HCT116 (cell line): ENCODE measurements around the gene SMIM41. TPM values are rescaled to one million over a fixed set of nuclear protein-coding genes. Genes with fewer than 3 reads are reported as not detected.
A peak's percentile ranks its signal among the peaks of the same experiment; 100 is the strongest.

ENCODE experiments used
- ATAC-seq: fragments of 200-7000 bp; cut with Tn5 transposase; 2 replicates; pipeline ENCODE4 v1.9.1; 2020; ENCODE audit warnings: mild to moderate bottlenecking, moderate library complexity
- BruUV-seq: library from RNA; stranded (reverse); fragments of 400-500 nt; replicated peaks from 2 replicates; lab custom pipeline; 2021; lab: Mats Ljungman, UMichigan
- CTCF ChIA-PET: fragments of 300-600 bp; sonication (Branson Sonifier 250); formaldehyde crosslinking; loops from one replicate; lab custom pipeline; 2021; ENCODE audit warnings: antibody characterized with exemption; lab: Charles Lee
- POLR2A ChIA-PET: fragments of 300-600, 350-600 bp; sonication (Branson Sonifier 250); formaldehyde crosslinking; loops from one replicate; lab custom pipeline; 2021; ENCODE audit warnings: antibody characterized with exemption; lab: Charles Lee
- RAD21 ChIA-PET, 2 experiments: fragments of 300-600 bp; sonication (Branson Sonifier 250); formaldehyde crosslinking; loops; one replicate each; lab custom pipeline; 2023; ENCODE audit warnings: low total read pairs in 2 of 2; ENCODE audit not compliant: uncharacterized antibody in 2 of 2, unreplicated experiment in 2 of 2, low non-redundant PET in 1 of 2; lab: Charles Lee
- DNase-seq: peaks from one replicate; pipeline ENCODE4 v3.0.0-alpha.2; 2010; ENCODE audit warnings: low read depth, low spot score
- H2AFZ ChIP-seq: fragments of 200-600 bp; shearing (Covaris generic), sonication (generic); 2 replicates; pipeline ENCODE4 v1.6.1; 2017; ENCODE audit warnings: low read depth, mixed run types, mixed read lengths, antibody characterized with exemption, low read length; ENCODE audit not compliant: poor library complexity, severe bottlenecking
- H3K27ac ChIP-seq: 2 replicates; pipeline ENCODE4 v1.5.1; 2012; ENCODE audit warnings: low read depth, low read length
- H3K27me3 ChIP-seq: fragments of 200-600 bp; sonication (generic); 2 replicates; pipeline ENCODE4 v1.6.1; 2016; ENCODE audit warnings: mixed run types, low read length, mixed read lengths; ENCODE audit not compliant: insufficient read depth
- H3K36me3 ChIP-seq, 2 experiments: fragments of 200-500 bp in 1 of 2; fragments of 200-600 bp in 1 of 2; sonication (Bioruptor generic) in 1 of 2; sonication (generic) in 1 of 2; 2 replicates each; pipeline versions ENCODE4 v1.5.1 to v1.6.1; 2014 to 2016; ENCODE audit warnings: low read length in 2 of 2, inconsistent platforms in 1 of 2, mixed read lengths in 1 of 2, mixed run types in 1 of 2; ENCODE audit not compliant: insufficient read depth in 2 of 2, control insufficient read depth in 1 of 2
- H3K4me1 ChIP-seq, 2 experiments: fragments of 200-600 bp in 1 of 2; sonication (generic) in 1 of 2; 2 replicates each; pipeline versions ENCODE4 v1.5.1 to v1.6.1; 2012 to 2017; ENCODE audit warnings: low read length in 2 of 2, inconsistent platforms in 1 of 2, mild to moderate bottlenecking in 1 of 2, mixed read lengths in 1 of 2, mixed run types in 1 of 2, moderate library complexity in 1 of 2; ENCODE audit not compliant: insufficient read depth in 2 of 2, control insufficient read depth in 1 of 2
- H3K4me2 ChIP-seq: fragments of 200-600 bp; sonication (generic); 2 replicates; pipeline ENCODE4 v1.6.1; 2017; ENCODE audit warnings: mixed run types, low read length, mixed read lengths
- H3K4me3 ChIP-seq, 2 experiments: fragments of 200-600 bp in 1 of 2; sonication (generic) in 1 of 2; replicated peaks in 1 of 2; 2 replicates each; pipeline ENCODE4 v1.5.1; 2011 to 2016; ENCODE audit warnings: low read length in 2 of 2, control low read depth in 1 of 2, low read depth in 1 of 2, mild to moderate bottlenecking in 1 of 2, mixed read lengths in 1 of 2, mixed run types in 1 of 2
- H3K79me2 ChIP-seq: fragments of 200-600 bp; sonication (generic); 2 replicates; pipeline ENCODE4 v1.6.1; 2017; ENCODE audit warnings: mild to moderate bottlenecking, mixed run types, low read length, moderate library complexity, mixed read lengths; ENCODE audit not compliant: insufficient read depth
- H3K9ac ChIP-seq: fragments of 200-600 bp; sonication (generic); 2 replicates; pipeline ENCODE4 v1.6.1; 2016; ENCODE audit warnings: low read length, mixed read lengths
- H3K9me2 ChIP-seq: fragments of 200-600 bp; sonication (generic), shearing (Covaris generic); 2 replicates; pipeline ENCODE4 v1.6.1; 2017; ENCODE audit warnings: mixed run types, mild to moderate bottlenecking, moderate library complexity; ENCODE audit not compliant: insufficient read depth
- H3K9me3 ChIP-seq, 2 experiments: fragments of 200-500 bp in 1 of 2; fragments of 200-600 bp in 1 of 2; sonication (Bioruptor generic) in 1 of 2; sonication (generic) in 1 of 2; 2 replicates each; pipeline ENCODE4 v1.6.1; 2014 to 2017; ENCODE audit warnings: low read length in 2 of 2, mixed read lengths in 2 of 2, inconsistent platforms in 1 of 2, low read depth in 1 of 2, mild to moderate bottlenecking in 1 of 2, mixed run types in 1 of 2, moderate library complexity in 1 of 2; ENCODE audit not compliant: control insufficient read depth in 1 of 2, insufficient read depth in 1 of 2
- H4K20me1 ChIP-seq: fragments of 200-600 bp; sonication (generic), shearing (Covaris generic); 2 replicates; pipeline ENCODE4 v1.6.1; 2017; ENCODE audit warnings: mixed run types, mild to moderate bottlenecking, moderate library complexity; ENCODE audit not compliant: insufficient read depth
- ATF3 ChIP-seq: IDR thresholded peaks from 2 replicates; pipeline ENCODE4 v1.6.1; 2012
- CEBPB ChIP-seq: IDR thresholded peaks from 2 replicates; pipeline ENCODE4 v1.6.1; 2012; ENCODE audit warnings: low read depth
- CTCF ChIP-seq, 3 experiments: fragments of 200-600 bp in 1 of 3; sonication (generic) in 1 of 3; IDR thresholded peaks in 2 of 3; conservative IDR thresholded peaks in 1 of 3; 2 replicates each; pipeline ENCODE4 v1.5.1; 2012 to 2017; ENCODE audit warnings: low read depth in 2 of 3, low read length in 2 of 3, antibody characterized with exemption in 1 of 3, borderline replicate concordance in 1 of 3, control low read depth in 1 of 3, mild to moderate bottlenecking in 1 of 3, mixed read lengths in 1 of 3, mixed run types in 1 of 3, moderate library complexity in 1 of 3; ENCODE audit not compliant: insufficient read depth in 1 of 3
- EGR1 ChIP-seq: IDR thresholded peaks from 2 replicates; pipeline ENCODE4 v1.6.1; 2012; ENCODE audit warnings: low read depth
- EZH2 ChIP-seq: fragments of 200-600 bp; sonication (generic); IDR thresholded peaks from 2 replicates; pipeline ENCODE4 v1.6.1; 2017; ENCODE audit warnings: antibody characterized with exemption, mixed run types
- EZH2phosphoT487 ChIP-seq: fragments of 200-600 bp; IDR thresholded peaks from 2 replicates; pipeline ENCODE4 v1.6.1; 2018; ENCODE audit warnings: antibody characterized with exemption, borderline replicate concordance
- FOSL1 ChIP-seq: IDR thresholded peaks from 2 replicates; pipeline ENCODE4 v1.6.1; 2012; ENCODE audit warnings: low read depth
- MAX ChIP-seq: IDR thresholded peaks from 2 replicates; pipeline ENCODE4 v1.6.1; 2012
- POLR2A ChIP-seq: IDR thresholded peaks from 2 replicates; pipeline ENCODE4 v1.7.0; 2011; ENCODE audit warnings: borderline replicate concordance; ENCODE audit not compliant: insufficient read depth, insufficient read length; ENCODE audit errors: extremely low read depth
- RAD21 ChIP-seq: IDR thresholded peaks from 2 replicates; pipeline ENCODE4 v1.6.1; 2012; ENCODE audit warnings: low read depth, mild to moderate bottlenecking
- REST ChIP-seq: IDR thresholded peaks from 2 replicates; pipeline ENCODE4 v1.6.1; 2012; ENCODE audit warnings: low read depth
- SIN3A ChIP-seq: IDR thresholded peaks from 2 replicates; pipeline ENCODE4 v1.6.1; 2012; ENCODE audit warnings: low read depth
- SP1 ChIP-seq: IDR thresholded peaks from 2 replicates; pipeline ENCODE4 v1.6.1; 2012; ENCODE audit warnings: low read depth
- TCF7L2 ChIP-seq: IDR thresholded peaks from 2 replicates; pipeline ENCODE4 v1.7.0; 2011; ENCODE audit warnings: borderline replicate concordance, inconsistent platforms; ENCODE audit not compliant: insufficient read depth, insufficient read length; ENCODE audit errors: extremely low read depth
- ZFX ChIP-seq: fragments of 450-650 bp; IDR thresholded peaks from 2 replicates; pipeline ENCODE4 v1.6.1; 2017
- intact Hi-C: fragments of 100-400 bp; cut with micrococcal nuclease; formaldehyde crosslinking; loops from 2 replicates; pipeline ENCODE4 v1.10.0; 2022
- total RNA-seq: library from RNA; stranded (reverse); gene quantifications from one replicate; pipeline ENCODE4 v1.2.1, GENCODE V29; 2021; ENCODE audit not compliant: unreplicated experiment

The SMIM41 gene
- total RNA-seq, 1 experiment from 2014 or later: not detected

- TF ChIP-seq CTCF (IDR thresholded peaks at IDR 0.05 in 2 of 3, conservative IDR thresholded peaks at IDR 0.05 in 1 of 3; ENCODE audit: borderline replicate concordance in 1 of 3, insufficient read depth in 1 of 3, low read depth in 2 of 3, low read length in 2 of 3) (no peak), ZFX (peak; percentile 18; the same call in 1 of the 2 replicates)
Measured at GRCh38 chr12:52148464-52149181, 69.1 kb downstream of the SMIM41 start (continued).

GRCh38 chr12:52149182-52149641, 69.7 kb downstream of the SMIM41 start:
- Histone ChIP-seq H3K36me3 (no peaks in the 10 kb centered on the region), H3K27ac (peak overlapping the region; percentile 100), H3K4me2 (peak overlapping the region; percentile 87), H3K9ac (peak overlapping the region; percentile 91), H2AFZ (no peak overlapping the region), H3K27me3 (no peaks in the 10 kb centered on the region), H3K4me3 (peak overlapping the region in 1 of 2 experiments; percentile 23; a peak in 1 of 4 replicates), H3K9me2 (no peaks in the 10 kb centered on the region), H3K9me3 (no peaks in the 10 kb centered on the region), H3K4me1 (peaks cover 83 to 100% of the 10 kb centered on the region in 2 experiments), H4K20me1 (no peaks in the 10 kb centered on the region), H3K79me2 (peaks cover 15% of the 10 kb centered on the region; the same call in 1 of the 2 replicates)
- ChIA-PET RAD21 (interaction anchor here (0.7 to 0.9 kb wide), 2 partner anchors 67 to 731 kb away, joined by 3 to 5 read pairs; no protein-coding TSS in a partner anchor), POLR2A (interaction anchor here (0.7 to 3.7 kb wide), 15 partner anchors 7 to 857 kb away, joined by 3 to 48 read pairs (median 4); partner anchors contain the start of genes EIF4B and KRT8), CTCF (interaction anchor here (0.6 to 7.0 kb wide), 17 partner anchors 8 to 832 kb away, joined by 3 to 140 read pairs (median 4); no protein-coding TSS in a partner anchor)
- intact Hi-C loops: loop anchor here (5.0 kb wide), 1 partner anchor 723 kb away; no protein-coding TSS in a partner anchor
- ATAC-seq (no peak), DNase-seq (no peak)
- no TSS peak for BruUV-seq
- TF ChIP-seq POLR2A (no peak), RAD21 (no peak), EGR1 (no peak), CEBPB (no peak), EZH2phosphoT487 (no peak), MAX (no peak), ZFX (no peak), FOSL1 (no peak), EZH2 (no peak), ATF3 (no peak), CTCF (IDR thresholded peaks at IDR 0.05 in 2 of 3, conservative IDR thresholded peaks at IDR 0.05 in 1 of 3; ENCODE audit: borderline replicate concordance in 1 of 3, insufficient read depth in 1 of 3, low read depth in 2 of 3, low read length in 2 of 3) (no peak), SP1 (no peak), REST (no peak), SIN3A (no peak), TCF7L2 (no peak)
